Tibial nerve (tissue), 4 donors: ENCODE measurements around the gene GCHFR.

Source experiments
- CTCF ChIP-seq, 5 experiments: fragments of 200-600 bp in 3 of 5; fragments of 450-650 bp in 2 of 5; sonication (generic) in 3 of 5; IDR thresholded peaks; one replicate each; pipeline ENCODE4 v1.5.1; 2016 to 2019; ENCODE audit warnings: antibody characterized with exemption in 5 of 5, mild to moderate bottlenecking in 3 of 5, moderate library complexity in 2 of 5
- EP300 ChIP-seq, 2 donors: sonication (generic); formaldehyde crosslinking; IDR thresholded peaks; one replicate each; pipeline ENCODE4 v1.6.1; 2017; ENCODE audit warnings: antibody characterized with exemption in 2 of 2, mild to moderate bottlenecking in 1 of 2
- POLR2A ChIP-seq, 2 donors: fragments of 450-650 bp; IDR thresholded peaks; one replicate each; pipeline ENCODE4 v1.6.1; 2017; ENCODE audit warnings: antibody characterized with exemption in 2 of 2, mild to moderate bottlenecking in 2 of 2, moderate library complexity in 2 of 2

- TF ChIP-seq POLR2A (IDR thresholded peaks at IDR 0.05): no peak
- TF ChIP-seq CTCF (IDR thresholded peaks at IDR 0.05): no peak
- no peak for TF ChIP-seq EP300 (IDR thresholded peaks at IDR 0.05)
Measured at GRCh38 chr15:40768521-40769273, 4.8 kb downstream of the GCHFR start.
